HCT116 (cell line): ENCODE measurements around the gene QSOX1.

Experiments
- ATF3 ChIP-seq: IDR thresholded peaks from 2 replicates; pipeline ENCODE4 v1.6.1; 2012
- CBX3 ChIP-seq: IDR thresholded peaks from 2 replicates; pipeline ENCODE4 v1.6.1; 2012; ENCODE audit warnings: low read depth
- CEBPB ChIP-seq: IDR thresholded peaks from 2 replicates; pipeline ENCODE4 v1.6.1; 2012; ENCODE audit warnings: low read depth
- CTCF ChIP-seq, 3 experiments: fragments of 200-600 bp in 1 of 3; sonication (generic) in 1 of 3; IDR thresholded peaks in 2 of 3; conservative IDR thresholded peaks in 1 of 3; 2 replicates each; pipeline ENCODE4 v1.5.1; 2012 to 2017; ENCODE audit warnings: low read depth in 2 of 3, low read length in 2 of 3, antibody characterized with exemption in 1 of 3, borderline replicate concordance in 1 of 3, control low read depth in 1 of 3, mild to moderate bottlenecking in 1 of 3, mixed read lengths in 1 of 3, mixed run types in 1 of 3, moderate library complexity in 1 of 3; ENCODE audit not compliant: insufficient read depth in 1 of 3
- EGR1 ChIP-seq: IDR thresholded peaks from 2 replicates; pipeline ENCODE4 v1.6.1; 2012; ENCODE audit warnings: low read depth
- ELF1 ChIP-seq: IDR thresholded peaks from 2 replicates; pipeline ENCODE4 v1.6.1; 2012; ENCODE audit warnings: low read depth, borderline replicate concordance
- EZH2phosphoT487 ChIP-seq: fragments of 200-600 bp; IDR thresholded peaks from 2 replicates; pipeline ENCODE4 v1.6.1; 2018; ENCODE audit warnings: antibody characterized with exemption, borderline replicate concordance
- FOSL1 ChIP-seq: IDR thresholded peaks from 2 replicates; pipeline ENCODE4 v1.6.1; 2012; ENCODE audit warnings: low read depth
- JUND ChIP-seq: IDR thresholded peaks from 2 replicates; pipeline ENCODE4 v1.6.1; 2012
- POLR2A ChIP-seq: IDR thresholded peaks from 2 replicates; pipeline ENCODE4 v1.7.0; 2011; ENCODE audit warnings: borderline replicate concordance; ENCODE audit not compliant: insufficient read depth, insufficient read length; ENCODE audit errors: extremely low read depth
- POLR2AphosphoS5 ChIP-seq: IDR thresholded peaks from 2 replicates; pipeline ENCODE4 v1.6.1; 2011; ENCODE audit warnings: mild to moderate bottlenecking, low read depth, low read length, moderate library complexity
- RAD21 ChIP-seq: IDR thresholded peaks from 2 replicates; pipeline ENCODE4 v1.6.1; 2012; ENCODE audit warnings: low read depth, mild to moderate bottlenecking
- SRF ChIP-seq: IDR thresholded peaks from 2 replicates; pipeline ENCODE4 v1.6.1; 2012; ENCODE audit warnings: low read depth
- YY1 ChIP-seq: IDR thresholded peaks from 2 replicates; pipeline ENCODE4 v1.6.1; 2011; ENCODE audit warnings: low read length, low read depth, moderate library complexity, mild to moderate bottlenecking; ENCODE audit not compliant: insufficient replicate concordance; ENCODE audit errors: extremely low read depth

- TF ChIP-seq CTCF (IDR thresholded peaks at IDR 0.05 in 2 of 3, conservative IDR thresholded peaks at IDR 0.05 in 1 of 3; ENCODE audit: borderline replicate concordance in 1 of 3, insufficient read depth in 1 of 3, low read depth in 2 of 3, low read length in 2 of 3) (no peak), POLR2A (no peak), SRF (no peak), JUND (no peak), ATF3 (no peak), ELF1 (no peak), EZH2phosphoT487 (no peak), CBX3 (no peak), POLR2AphosphoS5 (no peak), YY1 (no peak), EGR1 (no peak), RAD21 (no peak), CEBPB (no peak), FOSL1 (no peak)
These were observed 70.2 kb downstream of the QSOX1 start for GRCh38 chr1:180224902-180225301.
